ENCODE measurements around the gene ARHGAP10.
"Not testable (repeated sequence)": the region's sequence is repeated elsewhere in the genome, so short reads cannot be mapped to it uniquely, and the experiment has no call there.

DNA sequence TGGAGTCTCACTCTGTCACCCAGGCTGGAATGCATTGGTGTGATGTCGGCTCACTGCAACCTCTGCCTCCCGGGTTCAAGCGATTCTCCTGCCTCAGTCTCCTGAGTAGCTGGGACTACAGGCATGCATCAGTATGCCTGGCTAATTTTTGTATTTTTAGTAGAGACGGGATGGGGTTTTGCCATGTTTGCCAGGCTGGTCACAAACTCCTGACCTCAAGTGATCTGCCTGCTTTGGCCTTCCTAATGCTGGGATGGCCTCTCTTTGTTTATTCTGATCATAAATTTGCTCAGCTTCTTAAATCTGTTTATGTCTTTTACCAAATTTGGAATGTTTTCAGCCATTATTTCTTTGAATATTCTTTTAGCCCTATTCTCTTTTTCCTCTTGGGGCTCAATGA is 67.2 kb downstream of the ARHGAP10 start:
- TF ChIP-seq, protein P1, sequence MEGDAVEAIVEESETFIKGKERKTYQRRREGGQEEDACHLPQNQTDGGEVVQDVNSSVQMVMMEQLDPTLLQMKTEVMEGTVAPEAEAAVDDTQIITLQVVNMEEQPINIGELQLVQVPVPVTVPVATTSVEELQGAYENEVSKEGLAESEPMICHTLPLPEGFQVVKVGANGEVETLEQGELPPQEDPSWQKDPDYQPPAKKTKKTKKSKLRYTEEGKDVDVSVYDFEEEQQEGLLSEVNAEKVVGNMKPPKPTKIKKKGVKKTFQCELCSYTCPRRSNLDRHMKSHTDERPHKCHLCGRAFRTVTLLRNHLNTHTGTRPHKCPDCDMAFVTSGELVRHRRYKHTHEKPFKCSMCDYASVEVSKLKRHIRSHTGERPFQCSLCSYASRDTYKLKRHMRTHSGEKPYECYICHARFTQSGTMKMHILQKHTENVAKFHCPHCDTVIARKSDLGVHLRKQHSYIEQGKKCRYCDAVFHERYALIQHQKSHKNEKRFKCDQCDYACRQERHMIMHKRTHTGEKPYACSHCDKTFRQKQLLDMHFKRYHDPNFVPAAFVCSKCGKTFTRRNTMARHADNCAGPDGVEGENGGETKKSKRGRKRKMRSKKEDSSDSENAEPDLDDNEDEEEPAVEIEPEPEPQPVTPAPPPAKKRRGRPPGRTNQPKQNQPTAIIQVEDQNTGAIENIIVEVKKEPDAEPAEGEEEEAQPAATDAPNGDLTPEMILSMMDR (IDR thresholded peaks at IDR 0.05) = not testable (repeated sequence)
- not testable (repeated sequence) for TF ChIP-seq POLR2AphosphoS5 (IDR thresholded peaks at IDR 0.05)

Measured in prostate gland (tissue), 2 donors.